VCaP (cell line): Measurements from ENCODE around the gene GPX5.

ENCODE experiments used
- H3K27ac ChIP-seq: fragments of 450-650 bp; 2 replicates; pipeline ENCODE4 v1.5.1; 2017
- TF ChIP-seq, protein P1 (sequence below): fragments of 450-650 bp; conservative IDR thresholded peaks from 2 replicates; pipeline ENCODE4 v1.5.1; 2017; ENCODE audit warnings: mild to moderate bottlenecking, moderate library complexity

Gene GPX5, protein sequence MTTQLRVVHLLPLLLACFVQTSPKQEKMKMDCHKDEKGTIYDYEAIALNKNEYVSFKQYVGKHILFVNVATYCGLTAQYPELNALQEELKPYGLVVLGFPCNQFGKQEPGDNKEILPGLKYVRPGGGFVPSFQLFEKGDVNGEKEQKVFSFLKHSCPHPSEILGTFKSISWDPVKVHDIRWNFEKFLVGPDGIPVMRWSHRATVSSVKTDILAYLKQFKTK

DNA sequence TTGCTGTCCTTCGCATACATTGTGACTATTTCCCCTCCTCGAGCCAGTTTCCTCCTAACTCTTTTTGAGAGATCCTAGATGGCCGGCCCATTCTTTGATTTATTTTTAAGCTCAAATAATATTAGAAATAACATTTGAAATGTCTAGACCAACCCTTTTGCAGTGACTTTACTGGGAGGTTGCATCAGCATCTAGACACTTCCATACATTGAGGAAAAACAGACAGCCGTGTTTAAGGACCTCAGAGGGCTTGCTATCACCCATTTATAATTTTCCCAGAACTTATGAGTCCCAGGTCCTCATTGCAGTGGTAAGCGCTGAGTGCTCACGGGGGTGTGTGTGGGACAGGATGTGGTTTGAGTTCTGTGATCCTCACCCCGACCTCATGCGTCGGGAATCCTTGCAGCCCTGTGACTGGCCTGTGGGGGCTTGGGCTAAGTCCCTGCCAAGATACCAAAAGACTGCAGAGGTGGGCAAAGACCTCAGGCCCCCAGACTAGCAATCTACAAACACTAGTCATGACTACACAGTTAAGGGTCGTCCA lies at the start of gene GPX5:
TSS of gene GPX5 (plus strand) at position 386 of the 544 bp plus-strand sequence. CDS start at position 519, 133 bp downstream.
- peak within 1 kb of the TSS; percentile 51 for H3K27ac ChIP-seq
- TF ChIP-seq, protein P1, sequence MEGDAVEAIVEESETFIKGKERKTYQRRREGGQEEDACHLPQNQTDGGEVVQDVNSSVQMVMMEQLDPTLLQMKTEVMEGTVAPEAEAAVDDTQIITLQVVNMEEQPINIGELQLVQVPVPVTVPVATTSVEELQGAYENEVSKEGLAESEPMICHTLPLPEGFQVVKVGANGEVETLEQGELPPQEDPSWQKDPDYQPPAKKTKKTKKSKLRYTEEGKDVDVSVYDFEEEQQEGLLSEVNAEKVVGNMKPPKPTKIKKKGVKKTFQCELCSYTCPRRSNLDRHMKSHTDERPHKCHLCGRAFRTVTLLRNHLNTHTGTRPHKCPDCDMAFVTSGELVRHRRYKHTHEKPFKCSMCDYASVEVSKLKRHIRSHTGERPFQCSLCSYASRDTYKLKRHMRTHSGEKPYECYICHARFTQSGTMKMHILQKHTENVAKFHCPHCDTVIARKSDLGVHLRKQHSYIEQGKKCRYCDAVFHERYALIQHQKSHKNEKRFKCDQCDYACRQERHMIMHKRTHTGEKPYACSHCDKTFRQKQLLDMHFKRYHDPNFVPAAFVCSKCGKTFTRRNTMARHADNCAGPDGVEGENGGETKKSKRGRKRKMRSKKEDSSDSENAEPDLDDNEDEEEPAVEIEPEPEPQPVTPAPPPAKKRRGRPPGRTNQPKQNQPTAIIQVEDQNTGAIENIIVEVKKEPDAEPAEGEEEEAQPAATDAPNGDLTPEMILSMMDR, result no peak

DNA sequence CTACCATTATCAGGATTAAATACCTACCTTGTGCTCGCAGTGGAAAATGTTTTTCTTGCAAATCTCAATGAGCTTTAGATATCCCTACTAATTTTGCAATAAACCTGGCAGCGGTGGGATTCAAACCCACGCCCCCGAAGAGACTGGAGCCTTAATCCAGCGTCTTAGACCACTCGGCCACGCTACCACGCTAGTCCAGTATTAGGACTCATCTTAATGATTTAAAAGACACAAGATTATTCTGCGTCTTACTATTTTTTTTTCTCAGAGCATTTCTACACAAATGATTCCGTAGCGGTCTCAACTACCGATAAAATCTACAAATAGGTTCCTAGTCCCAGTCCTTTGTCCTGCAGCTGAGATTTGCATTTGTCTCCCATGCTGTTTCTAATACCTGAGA lies 47.2 kb upstream of the GPX5 start:
- no peak overlapping the region for H3K27ac ChIP-seq
- TF ChIP-seq, protein P1, result no peak

DNA sequence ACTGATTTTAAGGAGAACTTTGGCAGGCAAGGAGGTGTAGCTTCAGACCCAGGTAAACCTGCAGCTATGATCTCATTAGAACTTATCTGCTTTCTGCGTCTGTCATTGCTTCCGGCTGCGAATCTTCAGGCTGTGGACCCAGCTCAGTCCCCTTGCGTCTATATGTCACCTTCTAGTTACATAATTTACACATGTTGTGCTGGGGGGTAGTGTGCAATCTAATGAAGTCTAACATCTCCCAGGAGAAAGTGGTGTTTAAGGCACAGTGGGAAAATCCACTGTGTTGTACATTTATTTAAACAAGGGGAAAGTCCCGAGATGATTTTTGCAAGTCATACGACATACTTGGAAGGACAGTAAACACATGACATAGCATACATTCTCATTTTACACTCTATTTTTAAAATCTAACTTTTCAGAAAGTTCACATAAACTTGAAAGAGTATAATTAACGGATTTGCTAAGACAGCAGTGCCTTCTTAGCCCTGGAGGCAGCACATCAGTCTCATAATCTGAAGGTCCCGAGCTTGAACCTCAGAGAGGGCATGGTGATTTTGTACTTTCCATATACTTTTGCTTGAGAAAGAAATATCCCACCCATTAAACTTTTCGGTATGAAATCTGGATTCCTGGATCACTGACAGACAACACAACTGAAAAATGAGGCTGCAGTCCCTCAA lies 45.3 kb upstream of the GPX5 start:
- no peak overlapping the region for H3K27ac ChIP-seq
- TF ChIP-seq, protein P1, result no peak

DNA sequence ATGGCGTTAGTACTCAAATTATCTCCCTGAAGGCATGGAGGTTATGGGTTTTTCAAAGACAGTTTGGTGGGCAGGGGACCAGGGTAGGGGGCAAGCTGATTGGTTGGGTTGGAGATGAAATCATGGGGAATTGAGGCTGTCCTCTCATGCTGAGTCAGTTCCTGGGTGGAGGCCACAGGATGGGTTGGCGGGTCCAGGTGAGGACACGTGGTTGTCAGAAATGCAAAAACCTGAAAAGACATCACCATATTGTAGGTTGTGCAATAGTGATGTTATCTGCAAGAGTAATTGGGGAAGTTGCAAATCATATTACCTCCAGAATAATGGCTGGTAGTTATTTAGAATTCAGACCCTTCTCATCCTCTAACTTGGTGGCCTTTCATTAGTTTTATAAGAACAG lies 40.2 kb upstream of the GPX5 start:
- no peak overlapping the region for H3K27ac ChIP-seq
- TF ChIP-seq, protein P1, result no peak

DNA sequence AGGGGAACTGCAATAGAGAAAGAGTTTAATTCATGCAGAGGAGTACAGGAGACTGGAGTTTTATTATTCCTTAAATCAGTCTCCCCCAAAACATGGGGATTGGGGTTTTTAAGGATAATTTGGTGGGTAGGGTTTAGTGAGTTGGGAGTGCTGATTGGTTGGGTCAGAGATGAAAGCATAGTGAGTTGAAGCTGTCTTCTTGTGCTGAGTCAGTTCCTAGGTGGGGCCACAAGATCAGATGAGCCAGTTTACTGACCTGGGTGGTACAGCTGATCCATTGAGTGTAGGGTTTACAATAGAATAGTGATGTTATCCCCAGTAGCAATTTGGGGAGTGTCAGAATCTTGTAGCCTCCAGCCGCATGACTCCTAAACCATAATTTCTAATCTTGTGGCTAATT lies 39.1 kb upstream of the GPX5 start:
- TF ChIP-seq, protein P1, result no peak
- H3K27ac ChIP-seq, result no peak overlapping the region

DNA sequence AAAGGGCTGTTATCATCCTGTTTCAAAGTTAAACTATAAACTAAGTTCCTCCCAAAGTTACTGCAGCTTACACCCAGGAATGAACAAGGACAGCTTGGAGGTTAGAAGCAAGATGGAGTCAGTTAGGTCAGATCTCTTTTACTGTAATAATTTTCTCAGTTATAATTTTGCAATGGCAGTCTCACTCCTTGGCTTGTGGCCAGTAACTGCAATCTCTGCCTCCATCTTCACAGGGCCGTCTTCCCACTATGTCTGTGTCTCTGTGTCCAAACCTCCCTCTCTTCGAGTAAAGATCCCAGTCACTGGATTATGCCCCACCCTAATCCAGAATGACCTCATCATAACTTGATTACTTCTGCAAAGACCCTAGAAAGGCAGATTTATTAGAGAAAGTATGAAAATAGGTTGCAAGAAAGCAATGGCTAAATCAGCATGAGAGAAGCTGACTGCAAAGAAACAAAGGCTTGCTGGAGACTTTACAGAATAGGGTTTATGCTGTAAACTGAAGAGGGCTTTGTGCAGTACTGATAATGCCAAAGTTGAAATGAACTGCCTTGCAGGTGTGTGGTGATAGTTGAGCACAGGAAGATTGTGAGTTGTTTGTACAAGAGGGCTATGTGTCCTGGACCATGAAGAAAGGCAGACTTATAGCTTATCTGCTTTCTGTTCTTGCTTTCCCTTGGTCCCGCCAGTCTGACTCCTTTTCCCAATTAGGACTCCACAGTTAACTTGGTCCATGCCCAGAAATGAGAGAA lies 38.5 kb upstream of the GPX5 start:
- TF ChIP-seq, protein P1, result no peak

DNA sequence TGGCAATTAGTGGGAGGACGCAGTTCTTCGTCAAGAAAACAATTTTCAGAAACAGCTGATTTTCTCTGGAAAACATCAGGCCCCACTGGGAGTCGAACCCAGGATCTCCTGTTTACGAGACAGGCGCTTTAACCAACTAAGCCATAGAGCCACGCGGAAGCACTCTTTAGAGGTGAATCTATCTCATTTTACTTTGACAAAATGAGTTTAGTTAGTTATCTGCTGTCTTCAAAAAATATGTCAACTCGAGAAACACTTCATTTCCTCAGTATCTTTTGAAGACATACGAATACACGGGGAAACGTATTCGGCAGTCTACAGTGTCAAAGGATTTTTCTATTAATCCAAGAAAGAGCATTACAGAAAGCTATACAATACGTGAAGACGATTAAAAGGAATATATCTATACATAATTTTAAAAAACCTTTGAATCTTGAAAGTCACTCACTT lies 36.7 kb upstream of the GPX5 start:
- TF ChIP-seq, protein P1, result no peak
- no peak overlapping the region for H3K27ac ChIP-seq

More for the DNA sequence above, 38.5 kb upstream of the GPX5 start:
- peak overlapping the region; percentile 23 for H3K27ac ChIP-seq
